Measurements from ENCODE around the gene GRID1. TPM values are rescaled to one million over a fixed set of nuclear protein-coding genes. Genes with fewer than 3 reads are reported as not detected.

The GRID1 gene
- total and polyA plus RNA-seq, 10 of the 15 experiments (the other 5 are each of a cell fraction or from before 2014, with no cell fraction given): 0.04 to 0.62 (median 0.08) TPM; not detected in 5

- no peak for ATAC-seq
- intact Hi-C loops (cut with micrococcal nuclease; ENCODE audit: unreplicated experiment) (no loop called here), in situ Hi-C loops (cut with MboI) (no loop called here)
- no peak for DNase-seq (ENCODE audit: low read depth, low spot score)
- no peak overlapping the region for H3K4me3 ChIP-seq
- FAIRE-seq: no peak
- H3K4me2 ChIP-seq (ENCODE audit: control insufficient read depth, insufficient read depth): no peak overlapping the region
- peaks cover 3% of the 10 kb centered on the region; the same call in 1 of the 2 replicates for H4K20me1 ChIP-seq (ENCODE audit: control insufficient read depth, insufficient read depth)
- H3K9me3 ChIP-seq (replicated peaks; ENCODE audit: control insufficient read depth, insufficient read depth, low read length): no peaks in the 10 kb centered on the region
- no peaks in the 10 kb centered on the region for H3K4me1 ChIP-seq (ENCODE audit: control insufficient read depth, insufficient read depth, low read length)
- no peaks in the 10 kb centered on the region for H3K36me3 ChIP-seq (ENCODE audit: control insufficient read depth in 2 of 2, insufficient read depth in 2 of 2, low read length in 1 of 2)
- no peak overlapping the region for H2AFZ ChIP-seq (ENCODE audit: control insufficient read depth, low read depth, low read length)
- ChIA-PET POLR2A (no interaction called here), CTCF (no interaction called here), SMC1A (ENCODE audit: uncharacterized antibody, unreplicated experiment) (no interaction called here), RAD21 (ENCODE audit: unreplicated experiment) (no interaction called here)
- H3K27me3 ChIP-seq (replicated peaks in 1 of 2; ENCODE audit: control insufficient read depth in 2 of 2, insufficient read depth in 2 of 2, low read length in 1 of 2): peaks cover 0 to 3% of the 10 kb centered on the region in 2 experiments; a peak in 2 of 4 replicates
- no peak overlapping the region for H3K27ac ChIP-seq (ENCODE audit: control insufficient read depth, insufficient read depth)
- WGBS (ENCODE audit: insufficient coverage, insufficient replicate concordance, low lambda C conversion rate, missing lambda C conversion rate): 0% methylated on average over 1 of the region's 1 CpG
- H3K79me2 ChIP-seq (ENCODE audit: control insufficient read depth, insufficient read depth, low read length): no peaks in the 10 kb centered on the region
- BruUV-seq (replicated peaks): no TSS peak
- H3K9ac ChIP-seq (ENCODE audit: control insufficient read depth, insufficient read depth, low read length): no peak overlapping the region
- TF ChIP-seq NFYB (IDR thresholded peaks at IDR 0.05; ENCODE audit: insufficient read depth, low read depth, low read length): no peak
- no peak for TF ChIP-seq ZNF207 (IDR thresholded peaks at IDR 0.05; ENCODE audit: borderline replicate concordance)
- no peak for TF ChIP-seq NFYA (IDR thresholded peaks at IDR 0.05; ENCODE audit: borderline replicate concordance, low read depth, low read length)
- no peak for TF ChIP-seq EED (IDR thresholded peaks at IDR 0.05; ENCODE audit: low read depth)
Measured at GRCh38 chr10:86305521-86305920, 61.1 kb downstream of the GRID1 start.

GRCh38 chr10:86304436-86304835, 62.2 kb downstream of the GRID1 start:
- no peaks in the 10 kb centered on the region for H3K4me1 ChIP-seq (ENCODE audit: control insufficient read depth, insufficient read depth, low read length)
- BruUV-seq (replicated peaks): no TSS peak
- H3K36me3 ChIP-seq (ENCODE audit: control insufficient read depth in 2 of 2, insufficient read depth in 2 of 2, low read length in 1 of 2): no peaks in the 10 kb centered on the region
- H3K4me3 ChIP-seq: no peak overlapping the region
- FAIRE-seq: no peak
- H3K27ac ChIP-seq (ENCODE audit: control insufficient read depth, insufficient read depth): no peak overlapping the region
- intact Hi-C loops (cut with micrococcal nuclease; ENCODE audit: unreplicated experiment): no loop called here
- SMC1A ChIA-PET (ENCODE audit: uncharacterized antibody, unreplicated experiment): no interaction called here
- no peak for DNase-seq (ENCODE audit: low read depth, low spot score)
- RAD21 ChIA-PET (ENCODE audit: unreplicated experiment): no interaction called here
- CTCF ChIA-PET: no interaction called here
- 3% methylated on average over 3 of the region's 3 CpGs for WGBS (ENCODE audit: insufficient coverage, insufficient replicate concordance, low lambda C conversion rate, missing lambda C conversion rate)
- H3K9me3 ChIP-seq (replicated peaks; ENCODE audit: control insufficient read depth, insufficient read depth, low read length): no peaks in the 10 kb centered on the region
- H3K9ac ChIP-seq (ENCODE audit: control insufficient read depth, insufficient read depth, low read length): no peak overlapping the region
- no peaks in the 10 kb centered on the region for H3K79me2 ChIP-seq (ENCODE audit: control insufficient read depth, insufficient read depth, low read length)
- no peak overlapping the region for H2AFZ ChIP-seq (ENCODE audit: control insufficient read depth, low read depth, low read length)
- H3K27me3 ChIP-seq (replicated peaks in 1 of 2; ENCODE audit: control insufficient read depth in 2 of 2, insufficient read depth in 2 of 2, low read length in 1 of 2): peaks cover 0 to 3% of the 10 kb centered on the region in 2 experiments; a peak in 2 of 4 replicates
- TF ChIP-seq USF2 (IDR thresholded peaks at IDR 0.05; ENCODE audit: borderline replicate concordance, low read depth, low read length): no peak
- POLR2A ChIA-PET: no interaction called here
- ATAC-seq: no peak
- no peak overlapping the region for H3K4me2 ChIP-seq (ENCODE audit: control insufficient read depth, insufficient read depth)
- in situ Hi-C loops (cut with MboI): no loop called here
- peaks cover 3% of the 10 kb centered on the region; the same call in 1 of the 2 replicates for H4K20me1 ChIP-seq (ENCODE audit: control insufficient read depth, insufficient read depth)
